ENCODE data around the gene MYO7A. TPM values are rescaled to one million over a fixed set of nuclear protein-coding genes. Genes with fewer than 3 reads are reported as not detected.

Gene MYO7A
- polyA plus RNA-seq, 6 donors from 2014 or later: not detected

- Mint-ChIP-seq H3K4me1 (peaks cover 0 to 5% (median 0%) of the 10 kb centered on the region in 3 donors), H3K27ac (peak overlapping the region in 1 of 6 donors; percentile 88), H3K4me3 (peak overlapping the region in 1 of 8 donors; percentile 41), H3K9me3 (no peaks in the 10 kb centered on the region), H3K27me3 (no peaks in the 10 kb centered on the region), H3K36me3 (no peaks in the 10 kb centered on the region)
- ATAC-seq (ENCODE audit: low read depth in 2 of 2) (no peak), DNase-seq (no peak)
Measured at GRCh38 chr11:77111946-77112345, 16.1 kb upstream of the MYO7A start.

GRCh38 chr11:77112641-77113381, 15.2 kb upstream of the MYO7A start:
- Mint-ChIP-seq H3K27ac (no peak overlapping the region), H3K36me3 (no peaks in the 10 kb centered on the region), H3K4me1 (peaks cover 0 to 5% (median 0%) of the 10 kb centered on the region in 3 donors), H3K9me3 (no peaks in the 10 kb centered on the region), H3K27me3 (no peaks in the 10 kb centered on the region), H3K4me3 (no peak overlapping the region)
- ATAC-seq (ENCODE audit: low read depth in 2 of 2) (no peak), DNase-seq (no peak)

- Mint-ChIP-seq H3K4me3 (no peak overlapping the region), H3K9me3 (no peaks in the 10 kb centered on the region), H3K36me3 (no peaks in the 10 kb centered on the region), H3K27me3 (no peaks in the 10 kb centered on the region), H3K4me1 (peaks cover 0 to 5% (median 0%) of the 10 kb centered on the region in 3 donors), H3K27ac (no peak overlapping the region)
- no peak for DNase-seq
- no peak for ATAC-seq (ENCODE audit: low read depth in 2 of 2)
Measured at GRCh38 chr11:77113382-77114088, 14.5 kb upstream of the MYO7A start.

- no peaks in the 10 kb centered on the region for H3K36me3 Mint-ChIP-seq
- no peak for ATAC-seq (ENCODE audit: low read depth in 2 of 2)
- no peaks in the 10 kb centered on the region for H3K9me3 Mint-ChIP-seq
- no peaks in the 10 kb centered on the region for H3K27me3 Mint-ChIP-seq
- no peak for DNase-seq
- no peak overlapping the region for H3K27ac Mint-ChIP-seq
- peaks cover 0 to 5% (median 0%) of the 10 kb centered on the region in 3 donors for H3K4me1 Mint-ChIP-seq
- peak overlapping the region in 1 of 8 donors; percentile 1 for H3K4me3 Mint-ChIP-seq
Measured at GRCh38 chr11:77114089-77114463, 14.0 kb upstream of the MYO7A start.

GRCh38 chr11:77115181-77115611, 12.8 kb upstream of the MYO7A start:
- DNase-seq (no peak), ATAC-seq (ENCODE audit: low read depth in 2 of 2) (no peak)
- H3K27me3 Mint-ChIP-seq: no peaks in the 10 kb centered on the region
- H3K4me3 Mint-ChIP-seq: no peak overlapping the region
- no peaks in the 10 kb centered on the region for H3K9me3 Mint-ChIP-seq
- no peaks in the 10 kb centered on the region for H3K36me3 Mint-ChIP-seq
- H3K27ac Mint-ChIP-seq: no peak overlapping the region
- no peaks in the 10 kb centered on the region for H3K4me1 Mint-ChIP-seq

- no peaks in the 10 kb centered on the region for H3K36me3 Mint-ChIP-seq
- H3K4me1 Mint-ChIP-seq: no peaks in the 10 kb centered on the region
- DNase-seq (no peak), ATAC-seq (ENCODE audit: low read depth in 2 of 2) (no peak)
- H3K9me3 Mint-ChIP-seq: peaks cover 0 to 1% (median 0%) of the 10 kb centered on the region in 7 donors
- H3K4me3 Mint-ChIP-seq: no peak overlapping the region
- H3K27ac Mint-ChIP-seq: peak overlapping the region in 1 of 6 donors; percentile 75
- no peaks in the 10 kb centered on the region for H3K27me3 Mint-ChIP-seq
Measured at GRCh38 chr11:77115956-77116355, 12.1 kb upstream of the MYO7A start.

GRCh38 chr11:77117492-77117891, 10.6 kb upstream of the MYO7A start:
- no peak for DNase-seq
- H3K9me3 Mint-ChIP-seq: peaks cover 0 to 1% (median 0%) of the 10 kb centered on the region in 7 donors
- H3K27me3 Mint-ChIP-seq: no peaks in the 10 kb centered on the region
- ATAC-seq (ENCODE audit: low read depth in 2 of 2): no peak
- H3K4me3 Mint-ChIP-seq: no peak overlapping the region
- H3K36me3 Mint-ChIP-seq: no peaks in the 10 kb centered on the region
- H3K4me1 Mint-ChIP-seq: no peaks in the 10 kb centered on the region
- H3K27ac Mint-ChIP-seq: no peak overlapping the region

GRCh38 chr11:77118086-77118485, 10.0 kb upstream of the MYO7A start:
- Mint-ChIP-seq H3K4me1 (no peaks in the 10 kb centered on the region), H3K4me3 (no peak overlapping the region), H3K27ac (no peak overlapping the region), H3K9me3 (peaks cover 0 to 1% (median 0%) of the 10 kb centered on the region in 7 donors), H3K36me3 (no peaks in the 10 kb centered on the region), H3K27me3 (no peaks in the 10 kb centered on the region)
- DNase-seq (no peak), ATAC-seq (ENCODE audit: low read depth in 2 of 2) (no peak)

GRCh38 chr11:77118971-77119370, 9.1 kb upstream of the MYO7A start:
- H3K36me3 Mint-ChIP-seq: no peaks in the 10 kb centered on the region
- H3K4me1 Mint-ChIP-seq: no peaks in the 10 kb centered on the region
- no peak for DNase-seq
- H3K9me3 Mint-ChIP-seq: peaks cover 0 to 1% (median 0%) of the 10 kb centered on the region in 7 donors
- peaks cover 0 to 5% (median 0%) of the 10 kb centered on the region in 3 donors for H3K27me3 Mint-ChIP-seq
- no peak overlapping the region for H3K4me3 Mint-ChIP-seq
- no peak overlapping the region for H3K27ac Mint-ChIP-seq
- no peak for ATAC-seq (ENCODE audit: low read depth in 2 of 2)

GRCh38 chr11:77119531-77119936, 8.5 kb upstream of the MYO7A start:
- DNase-seq (no peak), ATAC-seq (ENCODE audit: low read depth in 2 of 2) (no peak)
- Mint-ChIP-seq H3K9me3 (peaks cover 0 to 1% (median 0%) of the 10 kb centered on the region in 7 donors), H3K4me3 (no peak overlapping the region), H3K27ac (no peak overlapping the region), H3K36me3 (no peaks in the 10 kb centered on the region), H3K27me3 (peaks cover 0 to 10% (median 0%) of the 10 kb centered on the region in 3 donors), H3K4me1 (no peaks in the 10 kb centered on the region)

GRCh38 chr11:77120571-77120970, 7.5 kb upstream of the MYO7A start:
- ATAC-seq (ENCODE audit: low read depth in 2 of 2): no peak
- no peak for DNase-seq
- Mint-ChIP-seq H3K4me1 (no peaks in the 10 kb centered on the region), H3K9me3 (peaks cover 0 to 1% (median 0%) of the 10 kb centered on the region in 7 donors), H3K27me3 (peaks cover 0 to 12% (median 0%) of the 10 kb centered on the region in 3 donors), H3K4me3 (peak overlapping the region in 1 of 8 donors; percentile 10), H3K27ac (no peak overlapping the region), H3K36me3 (no peaks in the 10 kb centered on the region)

GRCh38 chr11:77121096-77121640, 6.9 kb upstream of the MYO7A start:
- H3K4me1 Mint-ChIP-seq: peaks cover under 1% of the 10 kb centered on the region in 3 donors
- H3K36me3 Mint-ChIP-seq: no peaks in the 10 kb centered on the region
- no peak for DNase-seq
- peaks cover 0 to 1% (median 0%) of the 10 kb centered on the region in 7 donors for H3K9me3 Mint-ChIP-seq
- no peak for ATAC-seq (ENCODE audit: low read depth in 2 of 2)
- peaks cover under 1 to 14% (median 4%) of the 10 kb centered on the region in 3 donors for H3K27me3 Mint-ChIP-seq
- H3K27ac Mint-ChIP-seq: peak overlapping the region in 1 of 6 donors; percentile 21
- no peak overlapping the region for H3K4me3 Mint-ChIP-seq

GRCh38 chr11:77121876-77122575, 6.0 kb upstream of the MYO7A start:
- DNase-seq (no peak), ATAC-seq (ENCODE audit: low read depth in 2 of 2) (no peak)
- Mint-ChIP-seq H3K9me3 (peaks cover 0 to 1% (median 0%) of the 10 kb centered on the region in 7 donors), H3K4me1 (peaks cover 4 to 9% (median 7%) of the 10 kb centered on the region in 3 donors), H3K27ac (peak overlapping the region in 1 of 6 donors; percentile 82), H3K4me3 (no peak overlapping the region), H3K27me3 (peaks cover 5 to 20% (median 10%) of the 10 kb centered on the region in 3 donors), H3K36me3 (no peaks in the 10 kb centered on the region)
